K562 (cell line): ENCODE data around the gene DDX43. TPM values are rescaled to one million over a fixed set of nuclear protein-coding genes. Genes with fewer than 3 reads are reported as not detected.

Source experiments
- CREB1 ChIP-seq, 2 experiments: sonication (generic) in 1 of 2; formaldehyde crosslinking in 1 of 2; IDR thresholded peaks; 2 replicates each; pipeline versions ENCODE4 v1.6.1 to v1.8.0; 2012 to 2022; ENCODE audit warnings: inconsistent platforms in 1 of 2, mild to moderate bottlenecking in 1 of 2, missing genetic modification reagents in 1 of 2, moderate library complexity in 1 of 2
- CXXC5 ChIP-seq: fragments of 250-450 bp; sonication (Bioruptor Pico); IDR thresholded peaks from 2 replicates; pipeline ENCODE4 v1.8.0; 2022; ENCODE audit warnings: inconsistent platforms, mild to moderate bottlenecking, moderate library complexity
- FOXP1 ChIP-seq: sonication (generic); formaldehyde crosslinking; IDR thresholded peaks from 2 replicates; pipeline ENCODE4 v1.8.0; 2022; ENCODE audit warnings: mild to moderate bottlenecking, missing genetic modification reagents
- HNRNPLL ChIP-seq: fragments of 200-400 bp; formaldehyde crosslinking; IDR thresholded peaks from 2 replicates; pipeline ENCODE4 v1.6.1; 2017; ENCODE audit warnings: low read length, low read depth, mild to moderate bottlenecking; ENCODE audit not compliant: poor library complexity, severe bottlenecking
- JUND ChIP-seq, 2 experiments: IDR thresholded peaks; 2 replicates in 1 of 2; 3 replicates in 1 of 2; pipeline ENCODE4 v1.6.1; 2011; ENCODE audit warnings: borderline replicate concordance in 2 of 2, low read depth in 2 of 2, low read length in 2 of 2, improper control_type of control experiment in 1 of 2, missing biosample characterization in 1 of 2, missing genetic modification characterization in 1 of 2, missing genetic modification reagents in 1 of 2
- SMC3 ChIP-seq: conservative IDR thresholded peaks from 2 replicates; pipeline ENCODE4 v1.6.1; 2011; ENCODE audit warnings: low read depth, low read length, improper control_type of control experiment; ENCODE audit not compliant: insufficient read depth
- TAF7 ChIP-seq: fragments of 450-650 bp; IDR thresholded peaks from 2 replicates; pipeline ENCODE4 v1.6.1; 2016; ENCODE audit warnings: missing genetic modification characterization, missing compliant biosample characterization
- TEAD1 ChIP-seq, 2 experiments: fragments of 450-650 bp in 1 of 2; sonication (generic) in 1 of 2; formaldehyde crosslinking; IDR thresholded peaks; 2 replicates each; pipeline versions ENCODE4 v1.4.0 to v1.8.0; 2020 to 2022; ENCODE audit warnings: mild to moderate bottlenecking in 2 of 2, missing genetic modification reagents in 1 of 2
- TRIM24 ChIP-seq, 2 experiments: fragments of 450-650 bp; IDR thresholded peaks; 2 replicates each; pipeline ENCODE4 v1.6.1; 2016
- ZEB2 ChIP-seq: fragments of 450-650 bp; IDR thresholded peaks from 2 replicates; pipeline ENCODE4 v1.6.1; 2016
- ZNF316 ChIP-seq: fragments of 450-650 bp; IDR thresholded peaks from 2 replicates; pipeline ENCODE4 v1.6.1; 2016
- ZNF766 ChIP-seq: fragments of 200-800 bp; sonication (Bioruptor generic); conservative IDR thresholded peaks from 2 replicates; pipeline ENCODE4 v1.6.1; 2016; ENCODE audit warnings: missing genetic modification characterization, missing compliant biosample characterization
- polyA plus RNA-seq, 8 experiments: library from polyadenylated mRNA; depleted of rRNA in 4 of 8; stranded (reverse) in 5 of 8; unstranded in 3 of 8; fragments of >200 nt; fragmentation: Nextera tagmentation in 2 of 8; fragmentation: Illumina TruSeq in 1 of 8; extraction: Ambion mirVana in 2 of 8; extraction: Trizol in 1 of 8; gene quantifications; 2 replicates each; pipeline versions ENCODE4 v1.2.1 to v1.2.3, GENCODE V29; 2011 to 2014; ENCODE audit warnings: inconsistent platforms in 1 of 8, missing spikeins in 1 of 8
- total RNA-seq, 7 experiments: library from RNA; depleted of rRNA in 6 of 7; stranded (reverse); fragments of >200 nt in 6 of 7; fragmentation: Illumina TruSeq in 2 of 7; extraction: Trizol in 2 of 7; gene quantifications; 2 replicates each; pipeline versions ENCODE4 v1.2.1 to v1.2.3, GENCODE V29; 2011 to 2021; ENCODE audit warnings: low replicate concordance in 1 of 7
- TF ChIP-seq, protein P1 (sequence below), 2 experiments: fragments of 450-650 bp in 1 of 2; sonication (generic) in 1 of 2; formaldehyde crosslinking in 1 of 2; IDR thresholded peaks in 1 of 2; conservative IDR thresholded peaks in 1 of 2; 2 replicates each; pipeline versions ENCODE4 v1.6.1 to v1.8.1; 2016 to 2023; ENCODE audit warnings: mild to moderate bottlenecking in 2 of 2, moderate library complexity in 2 of 2, inconsistent platforms in 1 of 2, missing genetic modification reagents in 1 of 2
- TF ChIP-seq, protein P2 (sequence below): sonication (generic); formaldehyde crosslinking; IDR thresholded peaks from 2 replicates; pipeline ENCODE4 v1.8.0; 2022; ENCODE audit warnings: mild to moderate bottlenecking, missing genetic modification reagents
- TF ChIP-seq, protein P3 (sequence below): sonication (generic); formaldehyde crosslinking; IDR thresholded peaks from 2 replicates; pipeline ENCODE4 v1.4.0; 2020; ENCODE audit warnings: mild to moderate bottlenecking, missing genetic modification reagents
- TF ChIP-seq, protein P4 (sequence below), 2 experiments: fragments of 450-650 bp in 1 of 2; sonication (generic) in 1 of 2; formaldehyde crosslinking; conservative IDR thresholded peaks; 2 replicates each; pipeline versions ENCODE4 v1.4.0 to v1.8.1; 2020 to 2022; ENCODE audit warnings: mild to moderate bottlenecking in 1 of 2, missing genetic modification reagents in 1 of 2
- TF ChIP-seq, protein P5 (sequence below): sonication (generic); formaldehyde crosslinking; IDR thresholded peaks from 2 replicates; pipeline ENCODE4 v1.9.0; 2022; ENCODE audit warnings: mild to moderate bottlenecking, missing genetic modification reagents

The DDX43 gene
- total and polyA plus RNA-seq, 9 of the 15 experiments (the other 6 are each of a cell fraction or from before 2014, with no cell fraction given), result 0.07 to 0.88 (median 0.25) TPM

DNA sequence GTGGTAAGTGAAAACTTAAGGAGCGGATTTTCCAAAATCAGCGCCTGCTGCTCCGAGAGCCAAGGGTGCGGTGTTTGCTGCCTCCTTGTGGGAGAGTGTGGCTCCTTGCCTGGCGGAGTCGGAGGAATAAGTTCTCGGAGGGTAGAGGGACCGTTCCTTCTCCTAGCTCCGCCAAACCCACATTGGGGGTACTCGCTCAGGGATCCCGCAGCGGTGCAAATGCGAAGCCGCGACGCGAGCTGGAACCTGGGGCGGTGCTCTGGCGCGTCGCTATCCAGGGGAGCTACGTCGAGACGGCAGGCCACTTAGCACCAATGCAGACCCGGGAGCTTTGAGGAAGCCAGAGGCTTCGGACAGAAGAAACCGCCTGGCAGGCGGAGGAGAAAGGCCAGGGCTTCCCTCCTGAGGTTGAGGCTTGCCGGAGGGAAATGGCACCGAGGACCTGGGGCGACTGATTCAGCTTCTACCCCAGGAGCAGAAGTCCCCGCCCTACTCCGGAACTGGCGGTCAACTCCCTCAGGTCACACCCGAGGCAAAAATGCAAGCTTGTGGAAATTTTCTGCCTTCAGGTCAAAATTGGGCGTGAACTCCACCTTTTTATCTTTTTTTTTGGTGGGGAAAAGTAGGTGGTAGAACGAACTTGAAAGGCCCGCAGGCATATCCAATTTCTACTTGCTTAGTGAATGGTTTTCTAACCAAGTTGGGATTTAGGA lies 5.7 kb upstream of the DDX43 start (continued):
- TF ChIP-seq TAF7 (tag), result peak; percentile 82
- TF ChIP-seq, protein P1, sequence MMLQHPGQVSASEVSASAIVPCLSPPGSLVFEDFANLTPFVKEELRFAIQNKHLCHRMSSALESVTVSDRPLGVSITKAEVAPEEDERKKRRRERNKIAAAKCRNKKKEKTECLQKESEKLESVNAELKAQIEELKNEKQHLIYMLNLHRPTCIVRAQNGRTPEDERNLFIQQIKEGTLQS (IDR thresholded peaks at IDR 0.05), result no peak; the same call in 1 of the 2 replicates
- TF ChIP-seq, protein P1 (CRISPR knock-in tag; conservative IDR thresholded peaks at IDR 0.05), result peak; percentile 62; the same call in 1 of the 2 replicates
- TF ChIP-seq, protein P2, sequence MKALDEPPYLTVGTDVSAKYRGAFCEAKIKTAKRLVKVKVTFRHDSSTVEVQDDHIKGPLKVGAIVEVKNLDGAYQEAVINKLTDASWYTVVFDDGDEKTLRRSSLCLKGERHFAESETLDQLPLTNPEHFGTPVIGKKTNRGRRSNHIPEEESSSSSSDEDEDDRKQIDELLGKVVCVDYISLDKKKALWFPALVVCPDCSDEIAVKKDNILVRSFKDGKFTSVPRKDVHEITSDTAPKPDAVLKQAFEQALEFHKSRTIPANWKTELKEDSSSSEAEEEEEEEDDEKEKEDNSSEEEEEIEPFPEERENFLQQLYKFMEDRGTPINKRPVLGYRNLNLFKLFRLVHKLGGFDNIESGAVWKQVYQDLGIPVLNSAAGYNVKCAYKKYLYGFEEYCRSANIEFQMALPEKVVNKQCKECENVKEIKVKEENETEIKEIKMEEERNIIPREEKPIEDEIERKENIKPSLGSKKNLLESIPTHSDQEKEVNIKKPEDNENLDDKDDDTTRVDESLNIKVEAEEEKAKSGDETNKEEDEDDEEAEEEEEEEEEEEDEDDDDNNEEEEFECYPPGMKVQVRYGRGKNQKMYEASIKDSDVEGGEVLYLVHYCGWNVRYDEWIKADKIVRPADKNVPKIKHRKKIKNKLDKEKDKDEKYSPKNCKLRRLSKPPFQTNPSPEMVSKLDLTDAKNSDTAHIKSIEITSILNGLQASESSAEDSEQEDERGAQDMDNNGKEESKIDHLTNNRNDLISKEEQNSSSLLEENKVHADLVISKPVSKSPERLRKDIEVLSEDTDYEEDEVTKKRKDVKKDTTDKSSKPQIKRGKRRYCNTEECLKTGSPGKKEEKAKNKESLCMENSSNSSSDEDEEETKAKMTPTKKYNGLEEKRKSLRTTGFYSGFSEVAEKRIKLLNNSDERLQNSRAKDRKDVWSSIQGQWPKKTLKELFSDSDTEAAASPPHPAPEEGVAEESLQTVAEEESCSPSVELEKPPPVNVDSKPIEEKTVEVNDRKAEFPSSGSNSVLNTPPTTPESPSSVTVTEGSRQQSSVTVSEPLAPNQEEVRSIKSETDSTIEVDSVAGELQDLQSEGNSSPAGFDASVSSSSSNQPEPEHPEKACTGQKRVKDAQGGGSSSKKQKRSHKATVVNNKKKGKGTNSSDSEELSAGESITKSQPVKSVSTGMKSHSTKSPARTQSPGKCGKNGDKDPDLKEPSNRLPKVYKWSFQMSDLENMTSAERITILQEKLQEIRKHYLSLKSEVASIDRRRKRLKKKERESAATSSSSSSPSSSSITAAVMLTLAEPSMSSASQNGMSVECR (CRISPR knock-in tag), result no peak
- TF ChIP-seq, protein P3, sequence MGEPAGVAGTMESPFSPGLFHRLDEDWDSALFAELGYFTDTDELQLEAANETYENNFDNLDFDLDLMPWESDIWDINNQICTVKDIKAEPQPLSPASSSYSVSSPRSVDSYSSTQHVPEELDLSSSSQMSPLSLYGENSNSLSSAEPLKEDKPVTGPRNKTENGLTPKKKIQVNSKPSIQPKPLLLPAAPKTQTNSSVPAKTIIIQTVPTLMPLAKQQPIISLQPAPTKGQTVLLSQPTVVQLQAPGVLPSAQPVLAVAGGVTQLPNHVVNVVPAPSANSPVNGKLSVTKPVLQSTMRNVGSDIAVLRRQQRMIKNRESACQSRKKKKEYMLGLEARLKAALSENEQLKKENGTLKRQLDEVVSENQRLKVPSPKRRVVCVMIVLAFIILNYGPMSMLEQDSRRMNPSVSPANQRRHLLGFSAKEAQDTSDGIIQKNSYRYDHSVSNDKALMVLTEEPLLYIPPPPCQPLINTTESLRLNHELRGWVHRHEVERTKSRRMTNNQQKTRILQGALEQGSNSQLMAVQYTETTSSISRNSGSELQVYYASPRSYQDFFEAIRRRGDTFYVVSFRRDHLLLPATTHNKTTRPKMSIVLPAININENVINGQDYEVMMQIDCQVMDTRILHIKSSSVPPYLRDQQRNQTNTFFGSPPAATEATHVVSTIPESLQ (CRISPR knock-in tag), result peak; percentile 88; the same call in 1 of the 2 replicates
- 0 out of 2 replicates have a peak, but pooled peaks have one; percentile 18 for TF ChIP-seq FOXP1
- TF ChIP-seq TRIM24 (IDR thresholded peaks at IDR 0.05), result 0 out of 4 replicates have a peak, but pooled peaks have one; percentile 20 to 27
- 0 out of 4 replicates have a peak, but pooled peaks of 1 of the 2 experiments have one; percentile 66 for TF ChIP-seq TEAD1 (CRISPR knock-in tag; IDR thresholded peaks at IDR 0.05)
- peak; percentile 52; the same call in 1 of the 2 replicates for TF ChIP-seq JUND (IDR thresholded peaks at IDR 0.05; ENCODE audit: borderline replicate concordance, low read depth, low read length)
- TF ChIP-seq JUND (tag; IDR thresholded peaks at IDR 0.05; ENCODE audit: borderline replicate concordance, low read depth, low read length), result peak; percentile 48; the same call in 1 of the 3 replicates
- peak; percentile 74 for TF ChIP-seq ZEB2
- peak; percentile 39 for TF ChIP-seq HNRNPLL
- no peak for TF ChIP-seq CREB1 (IDR thresholded peaks at IDR 0.05)
- TF ChIP-seq CREB1 (CRISPR knock-in tag; IDR thresholded peaks at IDR 0.05), result peak; percentile 43; the same call in 1 of the 2 replicates
- TF ChIP-seq, protein P4, sequence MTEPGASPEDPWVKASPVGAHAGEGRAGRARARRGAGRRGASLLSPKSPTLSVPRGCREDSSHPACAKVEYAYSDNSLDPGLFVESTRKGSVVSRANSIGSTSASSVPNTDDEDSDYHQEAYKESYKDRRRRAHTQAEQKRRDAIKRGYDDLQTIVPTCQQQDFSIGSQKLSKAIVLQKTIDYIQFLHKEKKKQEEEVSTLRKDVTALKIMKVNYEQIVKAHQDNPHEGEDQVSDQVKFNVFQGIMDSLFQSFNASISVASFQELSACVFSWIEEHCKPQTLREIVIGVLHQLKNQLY (CRISPR knock-in tag; conservative IDR thresholded peaks at IDR 0.05), result no peak
- peak; percentile 62 for TF ChIP-seq CXXC5 (CRISPR knock-in tag)
- TF ChIP-seq SMC3, result peak; percentile 72
- peak; percentile 99 for TF ChIP-seq ZNF316
- peak; percentile 80 for TF ChIP-seq ZNF766 (CRISPR knock-in tag)
- TF ChIP-seq, protein P5, sequence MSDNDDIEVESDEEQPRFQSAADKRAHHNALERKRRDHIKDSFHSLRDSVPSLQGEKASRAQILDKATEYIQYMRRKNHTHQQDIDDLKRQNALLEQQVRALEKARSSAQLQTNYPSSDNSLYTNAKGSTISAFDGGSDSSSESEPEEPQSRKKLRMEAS (CRISPR knock-in tag), result no peak
